ENCODE data around the gene NOL12. TPM values are rescaled to one million over a fixed set of nuclear protein-coding genes. Genes with fewer than 3 reads are reported as not detected.
A peak's percentile ranks its signal among the peaks of the same experiment; 100 is the strongest.
"Not testable (repeated sequence)": the region's sequence is repeated elsewhere in the genome, so short reads cannot be mapped to it uniquely, and the experiment has no call there.

The NOL12 gene
- total RNA-seq, 1 donor from 2014 or later, result 59.0 TPM

- DNase-seq (ENCODE audit: low read depth), result no peak
- TF ChIP-seq CTCF (IDR thresholded peaks at IDR 0.05; ENCODE audit: insufficient read depth, low read length, poor library complexity, severe bottlenecking), result no peak
- Histone ChIP-seq H3K4me3 (ENCODE audit: low read depth, low read length) (no peak overlapping the region), H3K27me3 (ENCODE audit: control insufficient read depth, insufficient read depth, low read length) (no peaks in the 10 kb centered on the region), H3K36me3 (ENCODE audit: control insufficient read depth, insufficient read depth, low read length) (peaks cover 5% of the 10 kb centered on the region)
Observed at GRCh38 chr22:37650463-37651136, 35.5 kb upstream of the NOL12 start.

GRCh38 chr22:37654563-37655251 lies 31.4 kb upstream of the NOL12 start:
- no peak overlapping the region for H3K4me3 ChIP-seq (ENCODE audit: low read depth, low read length)
- H3K27me3 ChIP-seq (ENCODE audit: control insufficient read depth, insufficient read depth, low read length), result no peaks in the 10 kb centered on the region
- no peak for DNase-seq (ENCODE audit: low read depth)
- peaks cover 5% of the 10 kb centered on the region for H3K36me3 ChIP-seq (ENCODE audit: control insufficient read depth, insufficient read depth, low read length)
- TF ChIP-seq CTCF (IDR thresholded peaks at IDR 0.05; ENCODE audit: insufficient read depth, low read length, poor library complexity, severe bottlenecking), result no peak

GRCh38 chr22:37655252-37655563 lies 30.9 kb upstream of the NOL12 start:
- no peak for TF ChIP-seq CTCF (IDR thresholded peaks at IDR 0.05; ENCODE audit: insufficient read depth, low read length, poor library complexity, severe bottlenecking)
- peaks cover 4% of the 10 kb centered on the region for H3K36me3 ChIP-seq (ENCODE audit: control insufficient read depth, insufficient read depth, low read length)
- no peak overlapping the region for H3K4me3 ChIP-seq (ENCODE audit: low read depth, low read length)
- no peak for DNase-seq (ENCODE audit: low read depth)
- no peaks in the 10 kb centered on the region for H3K27me3 ChIP-seq (ENCODE audit: control insufficient read depth, insufficient read depth, low read length)

DNA sequence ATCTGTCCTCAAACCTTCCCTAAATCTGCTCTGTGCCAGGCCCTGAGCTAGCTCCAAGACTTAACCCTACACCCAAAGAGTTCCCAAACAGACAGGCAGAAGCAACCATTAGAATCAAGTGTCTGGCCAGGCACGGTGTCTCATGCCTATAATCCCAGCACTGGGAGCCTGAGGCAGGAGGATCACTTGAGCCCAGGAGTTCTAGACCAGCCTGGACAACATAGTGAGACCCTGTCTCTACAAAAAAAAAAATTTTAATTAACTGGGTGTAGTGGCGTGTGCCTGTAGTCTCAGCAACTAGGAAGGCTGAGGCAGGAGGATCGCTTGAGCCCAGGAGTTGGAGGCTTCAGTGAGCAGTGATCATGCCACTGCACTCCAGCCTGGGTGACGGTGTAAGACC lies 29.6 kb upstream of the NOL12 start:
- not testable (repeated sequence) for DNase-seq (ENCODE audit: low read depth); H3K4me3 ChIP-seq (ENCODE audit: low read depth, low read length); H3K36me3 ChIP-seq (ENCODE audit: control insufficient read depth, insufficient read depth, low read length); H3K27me3 ChIP-seq (ENCODE audit: control insufficient read depth, insufficient read depth, low read length)

GRCh38 chr22:37657590-37658132 lies 28.5 kb upstream of the NOL12 start:
- peak overlapping the region; percentile 41 for H3K4me3 ChIP-seq (ENCODE audit: low read depth, low read length)
- no peaks in the 10 kb centered on the region for H3K27me3 ChIP-seq (ENCODE audit: control insufficient read depth, insufficient read depth, low read length)
- DNase-seq (ENCODE audit: low read depth), result no peak
- H3K36me3 ChIP-seq (ENCODE audit: control insufficient read depth, insufficient read depth, low read length), result peaks cover 1% of the 10 kb centered on the region
- TF ChIP-seq CTCF (IDR thresholded peaks at IDR 0.05; ENCODE audit: insufficient read depth, low read length, poor library complexity, severe bottlenecking), result no peak

DNA sequence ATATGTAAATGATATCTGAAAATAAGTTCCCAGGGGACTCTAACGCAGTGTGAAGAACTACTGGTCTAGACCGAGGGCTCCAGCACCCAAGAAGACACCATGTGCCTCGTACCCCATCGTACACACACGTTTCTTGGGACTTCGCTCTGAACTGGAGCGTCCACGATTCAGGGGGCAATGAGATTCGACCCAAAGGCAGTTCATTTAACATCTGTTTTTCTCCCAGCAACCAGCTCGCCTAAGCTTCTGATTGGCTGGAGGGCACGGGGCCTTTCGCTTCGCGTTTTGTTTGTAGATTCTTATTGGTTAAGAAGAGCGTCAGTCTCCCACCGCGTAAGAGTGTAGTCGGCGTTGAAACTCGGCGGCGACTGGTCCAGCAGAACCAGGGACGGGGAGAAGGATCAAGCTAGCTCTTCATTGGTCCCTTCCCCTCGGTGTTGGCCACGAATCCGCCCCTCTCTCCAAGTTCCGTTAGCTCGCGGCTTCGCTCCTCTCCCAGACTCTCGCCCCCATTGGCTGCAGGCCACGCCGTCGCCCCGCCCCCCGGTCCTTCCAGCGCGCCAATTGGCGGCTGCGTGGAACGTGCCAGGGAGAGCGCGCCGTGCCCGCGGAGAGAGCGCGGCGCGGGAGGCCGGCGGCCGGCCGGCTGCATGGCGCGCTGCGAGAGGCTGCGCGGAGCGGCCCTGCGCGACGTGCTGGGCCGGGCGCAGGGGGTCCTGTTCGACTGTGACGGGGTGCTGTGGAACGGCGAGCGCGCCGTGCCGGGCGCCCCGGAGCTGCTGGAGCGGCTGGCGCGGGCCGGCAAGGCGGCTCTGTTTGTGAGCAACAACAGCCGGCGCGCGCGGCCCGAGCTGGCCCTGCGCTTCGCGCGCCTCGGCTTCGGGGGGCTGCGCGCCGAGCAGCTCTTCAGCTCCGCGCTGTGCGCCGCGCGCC lies 27.7 kb upstream of the NOL12 start, which contains the start of gene PDXP:
Gene PDXP, plus strand, starts transcription at position 591 of the 933 bp plus-strand sequence. Its CDS starts 60 bp downstream, at position 651.
- peak within 1 kb of the TSS; percentile 73 for H3K4me3 ChIP-seq (ENCODE audit: low read depth, low read length)

More for the DNA sequence above, 27.7 kb upstream of the NOL12 start, which contains the start of gene PDXP:
- DNase-seq (ENCODE audit: low read depth), result peak; percentile 100
- no peak for TF ChIP-seq CTCF (IDR thresholded peaks at IDR 0.05; ENCODE audit: insufficient read depth, low read length, poor library complexity, severe bottlenecking)
- peaks cover 1% of the 10 kb centered on the region for H3K36me3 ChIP-seq (ENCODE audit: control insufficient read depth, insufficient read depth, low read length)
- no peaks in the 10 kb centered on the region for H3K27me3 ChIP-seq (ENCODE audit: control insufficient read depth, insufficient read depth, low read length)
